ENCODE results near the gene FIGN.

FIGN gene

GRCh38 chr2:163665051-163665450 is 70.8 kb downstream of the FIGN start:
- Histone ChIP-seq H3K36me3 (ENCODE audit: insufficient read depth, low read length) (no peaks in the 10 kb centered on the region), H3K27me3 (ENCODE audit: insufficient read depth, low read length) (no peaks in the 10 kb centered on the region), H3K79me2 (ENCODE audit: control insufficient read depth, insufficient read depth, low read length, unreplicated experiment) (peaks cover 4% of the 10 kb centered on the region), H3K4me3 (ENCODE audit: low read depth, low read length) (peak overlapping the region; percentile 9; the same call in 1 of the 2 replicates), H3K4me1 (ENCODE audit: control insufficient read depth, insufficient read depth, low read length, unreplicated experiment) (peaks cover 60% of the 10 kb centered on the region), H2AFZ (ENCODE audit: low read length, unreplicated experiment) (peak overlapping the region; percentile 51), H3K27ac (ENCODE audit: low read depth, low read length) (peak overlapping the region; percentile 82)

- peak overlapping the region; percentile 51 for H2AFZ ChIP-seq (ENCODE audit: low read length, unreplicated experiment)
- peaks cover 61% of the 10 kb centered on the region for H3K4me1 ChIP-seq (ENCODE audit: control insufficient read depth, insufficient read depth, low read length, unreplicated experiment)
- H3K27ac ChIP-seq (ENCODE audit: low read depth, low read length): peak overlapping the region; percentile 82
- H3K36me3 ChIP-seq (ENCODE audit: insufficient read depth, low read length): no peaks in the 10 kb centered on the region
- peak overlapping the region; percentile 9; the same call in 1 of the 2 replicates for H3K4me3 ChIP-seq (ENCODE audit: low read depth, low read length)
- H3K27me3 ChIP-seq (ENCODE audit: insufficient read depth, low read length): no peaks in the 10 kb centered on the region
- peaks cover 4% of the 10 kb centered on the region for H3K79me2 ChIP-seq (ENCODE audit: control insufficient read depth, insufficient read depth, low read length, unreplicated experiment)
Observed at GRCh38 chr2:163664610-163665009, 71.2 kb downstream of the FIGN start.

DNA sequence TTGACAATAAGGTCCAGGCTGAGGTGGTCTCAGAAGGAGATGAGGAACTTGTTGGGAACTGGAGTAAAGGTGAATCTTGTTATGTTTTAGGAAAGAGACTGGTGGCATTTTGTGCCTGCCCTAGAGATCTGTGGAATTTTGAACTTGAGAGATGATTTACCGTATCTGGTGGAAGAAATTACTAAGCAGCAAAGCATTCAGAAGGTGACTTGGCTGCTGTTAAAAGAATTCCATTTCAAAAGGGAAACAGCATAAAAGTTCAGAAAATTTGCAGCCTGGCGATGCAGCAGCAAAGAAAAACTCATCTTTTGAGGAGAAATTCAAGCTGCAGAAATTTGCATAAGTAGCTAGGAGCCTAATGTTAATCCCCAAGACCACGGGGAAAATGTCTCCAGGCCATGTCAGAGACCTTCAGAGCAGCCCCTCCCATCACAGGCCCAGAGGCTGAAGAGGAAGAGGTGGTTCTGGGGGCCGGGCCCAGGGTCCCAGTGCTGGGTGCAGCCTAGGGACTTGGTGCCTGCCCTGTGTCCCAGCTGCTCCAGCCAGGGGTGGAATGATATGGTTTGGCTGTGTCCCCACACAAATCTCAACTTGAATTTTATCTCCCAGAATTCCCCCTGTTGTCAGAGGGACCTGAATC is 73.5 kb downstream of the FIGN start:
- H3K4me1 ChIP-seq (ENCODE audit: control insufficient read depth, insufficient read depth, low read length, unreplicated experiment): peaks cover 74% of the 10 kb centered on the region
- peaks cover 4% of the 10 kb centered on the region for H3K79me2 ChIP-seq (ENCODE audit: control insufficient read depth, insufficient read depth, low read length, unreplicated experiment)
- no peaks in the 10 kb centered on the region for H3K36me3 ChIP-seq (ENCODE audit: insufficient read depth, low read length)
- peak overlapping the region; percentile 57 for H3K27ac ChIP-seq (ENCODE audit: low read depth, low read length)
- no peaks in the 10 kb centered on the region for H3K27me3 ChIP-seq (ENCODE audit: insufficient read depth, low read length)
- no peak overlapping the region for H2AFZ ChIP-seq (ENCODE audit: low read length, unreplicated experiment)
- H3K4me3 ChIP-seq (ENCODE audit: low read depth, low read length): peak overlapping the region; percentile 14; the same call in 1 of the 2 replicates

DNA sequence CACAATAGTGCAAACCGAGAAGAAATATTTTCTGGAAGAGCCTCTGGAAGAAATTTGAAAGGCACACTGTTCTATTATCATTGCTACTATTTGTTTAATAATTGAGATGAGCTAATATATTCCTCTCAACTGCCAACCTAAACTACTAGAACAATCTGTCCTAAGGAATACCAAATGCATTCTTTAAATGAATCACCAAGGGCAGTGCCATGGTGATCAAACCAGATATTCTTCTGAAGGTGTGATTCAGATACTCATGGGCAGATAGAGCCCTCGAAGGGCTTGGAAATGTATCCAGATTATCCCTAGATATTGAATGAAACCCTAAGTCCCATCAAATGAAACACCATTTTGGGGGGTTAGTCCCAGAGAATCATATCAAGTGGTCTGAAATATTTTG is 76.6 kb downstream of the FIGN start:
- Histone ChIP-seq H3K36me3 (ENCODE audit: insufficient read depth, low read length) (no peaks in the 10 kb centered on the region), H3K27me3 (ENCODE audit: insufficient read depth, low read length) (no peaks in the 10 kb centered on the region), H3K79me2 (ENCODE audit: control insufficient read depth, insufficient read depth, low read length, unreplicated experiment) (peaks cover 6% of the 10 kb centered on the region), H3K4me3 (ENCODE audit: low read depth, low read length) (peak overlapping the region; percentile 6; the same call in 1 of the 2 replicates), H2AFZ (ENCODE audit: low read length, unreplicated experiment) (no peak overlapping the region), H3K4me1 (ENCODE audit: control insufficient read depth, insufficient read depth, low read length, unreplicated experiment) (peaks cover 61% of the 10 kb centered on the region), H3K27ac (ENCODE audit: low read depth, low read length) (peak overlapping the region; percentile 89)

- no peaks in the 10 kb centered on the region for H3K36me3 ChIP-seq (ENCODE audit: insufficient read depth, low read length)
- H3K27me3 ChIP-seq (ENCODE audit: insufficient read depth, low read length): no peaks in the 10 kb centered on the region
Observed at GRCh38 chr2:163658556-163658955, 77.3 kb downstream of the FIGN start.

GRCh38 chr2:163657281-163657656 is 78.5 kb downstream of the FIGN start:
- H3K79me2 ChIP-seq (ENCODE audit: control insufficient read depth, insufficient read depth, low read length, unreplicated experiment): peaks cover 6% of the 10 kb centered on the region
- H3K36me3 ChIP-seq (ENCODE audit: insufficient read depth, low read length): no peaks in the 10 kb centered on the region
- H3K27ac ChIP-seq (ENCODE audit: low read depth, low read length): peak overlapping the region; percentile 89
- H3K4me3 ChIP-seq (ENCODE audit: low read depth, low read length): 0 out of 2 replicates have a peak overlapping the region, but pooled peaks have one; percentile 10
- H2AFZ ChIP-seq (ENCODE audit: low read length, unreplicated experiment): no peak overlapping the region
- H3K4me1 ChIP-seq (ENCODE audit: control insufficient read depth, insufficient read depth, low read length, unreplicated experiment): peaks cover 56% of the 10 kb centered on the region
- H3K27me3 ChIP-seq (ENCODE audit: insufficient read depth, low read length): no peaks in the 10 kb centered on the region

More at GRCh38 chr2:163658556-163658955, 77.3 kb downstream of the FIGN start:
- Histone ChIP-seq H3K27ac (ENCODE audit: low read depth, low read length) (peak overlapping the region; percentile 89), H3K4me1 (ENCODE audit: control insufficient read depth, insufficient read depth, low read length, unreplicated experiment) (peaks cover 56% of the 10 kb centered on the region), H3K4me3 (ENCODE audit: low read depth, low read length) (no peak overlapping the region), H2AFZ (ENCODE audit: low read length, unreplicated experiment) (no peak overlapping the region), H3K79me2 (ENCODE audit: control insufficient read depth, insufficient read depth, low read length, unreplicated experiment) (peaks cover 6% of the 10 kb centered on the region)

GRCh38 chr2:163656622-163657280 is 79.1 kb downstream of the FIGN start:
- Histone ChIP-seq H3K79me2 (ENCODE audit: control insufficient read depth, insufficient read depth, low read length, unreplicated experiment) (peaks cover 8% of the 10 kb centered on the region), H2AFZ (ENCODE audit: low read length, unreplicated experiment) (peak overlapping the region; percentile 16), H3K27ac (ENCODE audit: low read depth, low read length) (peak overlapping the region; percentile 89), H3K36me3 (ENCODE audit: insufficient read depth, low read length) (no peaks in the 10 kb centered on the region), H3K4me1 (ENCODE audit: control insufficient read depth, insufficient read depth, low read length, unreplicated experiment) (peaks cover 51% of the 10 kb centered on the region), H3K4me3 (ENCODE audit: low read depth, low read length) (0 out of 2 replicates have a peak overlapping the region, but pooled peaks have one; percentile 27), H3K27me3 (ENCODE audit: insufficient read depth, low read length) (no peaks in the 10 kb centered on the region)

DNA sequence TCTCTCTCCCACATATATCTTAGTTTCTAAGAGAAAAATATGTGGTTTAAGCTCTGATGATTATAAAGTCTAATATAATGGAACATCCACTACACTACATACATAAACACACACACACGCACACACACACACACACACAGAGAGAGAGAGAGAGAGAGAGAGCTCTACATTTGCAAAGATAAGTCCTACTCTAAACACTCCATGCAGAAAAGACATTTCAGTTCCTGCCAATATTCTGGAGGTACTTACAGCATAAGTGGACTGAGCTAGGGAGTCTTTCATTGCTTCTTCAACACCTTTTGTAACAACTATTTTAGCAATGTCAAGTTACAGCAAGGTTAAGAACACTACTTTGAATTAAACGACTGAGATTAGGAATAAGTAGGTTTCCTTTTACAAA is 80.1 kb downstream of the FIGN start:
- H3K36me3 ChIP-seq (ENCODE audit: insufficient read depth, low read length): no peaks in the 10 kb centered on the region
- H3K27ac ChIP-seq (ENCODE audit: low read depth, low read length): no peak overlapping the region
- peaks cover 9% of the 10 kb centered on the region for H3K79me2 ChIP-seq (ENCODE audit: control insufficient read depth, insufficient read depth, low read length, unreplicated experiment)
- H3K4me3 ChIP-seq (ENCODE audit: low read depth, low read length): no peak overlapping the region
- no peaks in the 10 kb centered on the region for H3K27me3 ChIP-seq (ENCODE audit: insufficient read depth, low read length)
- peaks cover 51% of the 10 kb centered on the region for H3K4me1 ChIP-seq (ENCODE audit: control insufficient read depth, insufficient read depth, low read length, unreplicated experiment)
- H2AFZ ChIP-seq (ENCODE audit: low read length, unreplicated experiment): no peak overlapping the region

DNA sequence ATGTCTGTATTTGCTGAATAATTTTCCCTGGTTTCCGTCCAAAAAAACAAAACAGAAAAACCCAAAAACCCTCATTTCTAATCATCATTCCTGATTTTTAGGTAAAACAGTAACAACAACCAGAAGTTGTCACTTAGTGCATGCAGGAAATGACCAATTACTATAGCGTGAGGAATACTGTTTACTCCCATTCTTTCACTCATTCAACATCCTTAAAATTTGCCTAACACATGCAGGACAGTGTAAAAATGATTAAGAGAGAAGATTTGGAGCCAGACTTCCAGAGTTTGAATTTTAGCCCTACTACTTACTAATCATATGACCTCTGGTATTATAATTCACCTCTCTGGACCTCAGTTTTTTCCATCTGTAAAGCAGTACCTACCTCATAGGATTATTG is 83.1 kb downstream of the FIGN start:
- Histone ChIP-seq H3K36me3 (ENCODE audit: insufficient read depth, low read length) (no peaks in the 10 kb centered on the region), H3K27ac (ENCODE audit: low read depth, low read length) (no peak overlapping the region)

DNA sequence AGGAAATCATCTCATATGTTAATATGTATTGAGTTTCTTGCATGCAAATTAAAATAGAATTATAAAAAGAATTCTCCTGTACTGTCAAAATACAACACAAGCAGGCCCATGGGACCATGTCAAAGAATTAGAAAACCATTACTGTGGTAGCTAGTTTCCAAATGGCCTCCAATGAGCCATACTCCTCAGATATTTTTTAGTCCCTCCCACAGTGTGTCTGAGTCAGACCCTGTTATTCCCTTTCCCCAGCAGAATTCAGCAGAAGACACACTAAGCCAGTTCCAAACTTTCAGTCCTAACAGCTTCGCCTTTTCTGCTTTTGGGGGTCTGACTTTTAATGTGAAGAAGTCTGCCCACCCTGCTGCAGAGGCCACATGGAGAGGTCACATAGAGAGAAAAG is 86.7 kb downstream of the FIGN start:
- Histone ChIP-seq H2AFZ (ENCODE audit: low read length, unreplicated experiment) (no peak overlapping the region), H3K27ac (ENCODE audit: low read depth, low read length) (no peak overlapping the region), H3K79me2 (ENCODE audit: control insufficient read depth, insufficient read depth, low read length, unreplicated experiment) (peaks cover 3% of the 10 kb centered on the region), H3K4me1 (ENCODE audit: control insufficient read depth, insufficient read depth, low read length, unreplicated experiment) (peaks cover 10% of the 10 kb centered on the region), H3K36me3 (ENCODE audit: insufficient read depth, low read length) (no peaks in the 10 kb centered on the region), H3K4me3 (ENCODE audit: low read depth, low read length) (no peak overlapping the region), H3K27me3 (ENCODE audit: insufficient read depth, low read length) (no peaks in the 10 kb centered on the region)

More for the DNA sequence above, 83.1 kb downstream of the FIGN start:
- Histone ChIP-seq H3K4me3 (ENCODE audit: low read depth, low read length) (no peak overlapping the region), H3K27me3 (ENCODE audit: insufficient read depth, low read length) (no peaks in the 10 kb centered on the region), H2AFZ (ENCODE audit: low read length, unreplicated experiment) (no peak overlapping the region), H3K79me2 (ENCODE audit: control insufficient read depth, insufficient read depth, low read length, unreplicated experiment) (peaks cover 9% of the 10 kb centered on the region), H3K4me1 (ENCODE audit: control insufficient read depth, insufficient read depth, low read length, unreplicated experiment) (peaks cover 31% of the 10 kb centered on the region)

DNA sequence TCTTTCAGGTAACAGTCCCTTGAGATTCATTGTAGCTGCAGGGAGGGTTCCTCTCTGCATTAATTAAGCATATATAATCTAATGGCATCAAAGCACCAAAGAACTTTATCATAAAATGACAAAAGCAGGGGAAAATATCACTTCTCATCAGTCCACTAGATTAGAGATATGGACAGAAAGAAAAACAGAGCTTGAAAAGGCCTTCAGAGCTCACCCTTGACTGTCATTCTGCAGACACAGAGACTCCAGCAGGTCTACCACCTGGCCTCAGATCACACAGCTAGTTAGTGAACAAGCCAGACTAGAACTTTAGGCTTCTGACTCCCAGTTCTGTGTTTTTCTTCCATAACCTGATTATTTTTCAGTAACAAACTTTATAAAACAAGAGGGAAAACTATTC is 88.5 kb downstream of the FIGN start:
- Histone ChIP-seq H3K27ac (ENCODE audit: low read depth, low read length) (no peak overlapping the region), H3K4me3 (ENCODE audit: low read depth, low read length) (no peak overlapping the region), H3K36me3 (ENCODE audit: insufficient read depth, low read length) (no peaks in the 10 kb centered on the region)

More for the DNA sequence above, 88.5 kb downstream of the FIGN start:
- H3K79me2 ChIP-seq (ENCODE audit: control insufficient read depth, insufficient read depth, low read length, unreplicated experiment): peaks cover 3% of the 10 kb centered on the region
- no peak overlapping the region for H2AFZ ChIP-seq (ENCODE audit: low read length, unreplicated experiment)
- peaks cover 6% of the 10 kb centered on the region for H3K4me1 ChIP-seq (ENCODE audit: control insufficient read depth, insufficient read depth, low read length, unreplicated experiment)
- H3K27me3 ChIP-seq (ENCODE audit: insufficient read depth, low read length): no peaks in the 10 kb centered on the region

Data from ACC112 (cell line).